Mesenteric fat pad (tissue), 1 donor: ENCODE data around the gene CDS1. TPM values are rescaled to one million over a fixed set of nuclear protein-coding genes. Genes with fewer than 3 reads are reported as not detected.
"Not testable (repeated sequence)": the region's sequence is repeated elsewhere in the genome, so short reads cannot be mapped to it uniquely, and the experiment has no call there.

ENCODE experiments used
- DNase-seq: peaks from one replicate; pipeline ENCODE4 v3.0.0-alpha.2; 2020; ENCODE audit warnings: low spot score
- long read RNA-seq: library from polyadenylated mRNA; unstranded; transcript quantifications from one replicate; pipeline ENCODE4 v2.0.0, GENCODE V29; 2020
- total RNA-seq: library from RNA; stranded (reverse); fragmentation: NEBNext Ultra II Directional; extraction: Animal tissue kit (Norgen Biotek cat#: 25700); gene quantifications from one replicate; pipeline ENCODE4 v1.2.1, GENCODE V29; 2021
- donor health status: DM: yes; HTN: yes; CAD: no.

CDS1 gene
- total RNA-seq, result 0.29 TPM
- long read RNA-seq, result 0 reads

- no peak for DNase-seq
Measured at GRCh38 chr4:84582988-84583875, at the start of gene CDS1. Gene CDS1 (plus strand): TSS chr4:84583127. CDS start chr4:84583402, 275 bp downstream.

DNA sequence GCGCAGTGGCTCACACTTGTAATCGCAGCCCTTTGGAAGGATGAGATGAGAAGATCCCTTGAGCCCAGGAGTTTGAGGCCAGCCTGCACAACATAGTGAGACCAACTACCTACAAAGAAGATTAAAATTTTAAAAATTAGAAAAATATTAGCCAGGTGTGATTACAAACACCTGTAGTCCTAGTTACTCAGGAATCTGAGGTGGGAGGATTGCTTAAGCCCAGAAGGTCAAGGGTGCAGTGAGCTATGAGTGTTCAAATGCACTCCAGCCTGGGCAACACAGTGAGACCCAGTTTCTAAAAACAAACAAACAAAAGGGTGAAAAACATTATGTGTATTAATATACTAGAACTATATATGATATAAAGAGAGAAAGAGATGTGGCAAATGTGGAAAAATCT lies 47.0 kb upstream of the CDS1 start:
- DNase-seq, result no peak

DNA sequence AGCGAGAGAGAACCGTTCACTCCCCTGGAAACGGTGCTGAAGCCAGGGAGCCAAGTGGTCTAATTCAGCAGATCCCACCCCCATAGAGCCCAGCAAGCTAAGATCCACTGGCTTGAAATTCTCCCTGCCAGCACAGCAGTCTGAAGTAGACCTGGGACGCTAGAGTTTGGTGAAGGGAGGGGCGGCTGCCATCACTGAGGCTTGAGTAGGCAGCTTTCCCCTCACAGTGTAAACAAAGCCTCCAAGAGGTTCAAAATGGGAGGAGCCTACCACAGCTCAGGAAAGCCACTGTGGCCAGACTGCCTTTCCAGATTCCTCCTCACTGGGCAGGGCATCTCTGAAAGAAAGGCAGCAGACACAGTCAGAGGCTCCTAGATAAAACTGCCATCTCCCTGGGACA lies 37.8 kb upstream of the CDS1 start:
- no peak for DNase-seq

GRCh38 chr4:84547211-84547610 lies 35.7 kb upstream of the CDS1 start:
- no peak for DNase-seq

GRCh38 chr4:84549191-84549590 lies 33.7 kb upstream of the CDS1 start:
- DNase-seq, result not testable (repeated sequence)

GRCh38 chr4:84562156-84562555 lies 20.8 kb upstream of the CDS1 start:
- no peak for DNase-seq

GRCh38 chr4:84563002-84563401 lies 19.9 kb upstream of the CDS1 start:
- no peak for DNase-seq

GRCh38 chr4:84565951-84566350 lies 17.0 kb upstream of the CDS1 start:
- no peak for DNase-seq

- no peak for DNase-seq
Measured at GRCh38 chr4:84568496-84568895, 14.4 kb upstream of the CDS1 start.

DNA sequence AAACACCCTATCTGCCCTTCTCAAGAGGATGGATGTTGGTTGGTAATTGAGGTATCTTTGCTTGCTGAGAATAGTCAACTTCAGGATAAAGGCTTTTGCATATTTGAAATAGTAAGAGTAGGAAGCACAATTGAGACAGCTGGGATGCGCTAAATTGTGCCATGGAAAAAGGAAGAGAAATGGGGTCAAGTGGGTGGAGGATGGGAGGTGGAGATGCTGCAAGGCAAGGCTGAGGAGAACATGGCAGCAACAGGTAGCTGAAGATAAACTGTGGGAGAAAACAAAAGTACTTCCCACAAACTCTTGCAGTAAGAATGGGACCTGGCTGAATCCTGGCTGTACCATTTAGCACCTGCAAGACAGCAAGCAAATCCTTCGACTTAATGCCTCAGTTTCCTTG lies 13.9 kb upstream of the CDS1 start:
- DNase-seq, result no peak

DNA sequence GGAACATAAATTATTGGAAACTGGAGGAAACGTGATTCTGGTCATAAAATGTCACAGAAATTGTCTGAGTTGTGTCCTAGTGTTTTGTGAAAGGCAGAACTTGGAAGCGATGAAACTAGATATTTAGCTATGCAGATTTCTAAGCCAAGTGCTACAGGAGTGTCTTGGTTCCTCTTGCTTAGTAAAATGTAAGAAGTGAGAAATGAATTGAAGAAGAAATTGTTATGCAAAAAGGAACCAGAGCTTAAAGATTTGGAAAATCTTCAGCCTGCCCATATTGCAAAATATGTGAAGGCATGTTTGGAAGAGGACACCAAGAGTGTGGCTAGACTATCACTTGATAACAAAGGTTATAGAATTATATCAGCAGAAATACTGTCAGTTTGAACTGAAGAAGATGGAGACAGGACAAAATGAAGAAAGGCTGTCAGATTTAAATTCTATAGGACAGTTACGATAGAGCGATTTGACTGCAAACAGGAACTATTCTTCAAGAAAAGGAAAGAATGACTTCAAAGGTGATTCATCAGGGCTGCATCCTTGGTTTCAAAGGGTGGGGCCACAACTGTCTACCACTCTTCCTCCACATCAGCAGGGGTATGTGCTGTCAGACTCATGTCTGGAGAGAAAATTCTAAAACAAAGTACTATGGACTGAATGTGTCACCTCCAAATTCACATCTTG lies 9.4 kb upstream of the CDS1 start:
- no peak for DNase-seq

- no peak for DNase-seq
Measured at GRCh38 chr4:84574069-84574720, 8.7 kb upstream of the CDS1 start.

GRCh38 chr4:84578540-84579402 lies 4.2 kb upstream of the CDS1 start:
- DNase-seq, result no peak

DNA sequence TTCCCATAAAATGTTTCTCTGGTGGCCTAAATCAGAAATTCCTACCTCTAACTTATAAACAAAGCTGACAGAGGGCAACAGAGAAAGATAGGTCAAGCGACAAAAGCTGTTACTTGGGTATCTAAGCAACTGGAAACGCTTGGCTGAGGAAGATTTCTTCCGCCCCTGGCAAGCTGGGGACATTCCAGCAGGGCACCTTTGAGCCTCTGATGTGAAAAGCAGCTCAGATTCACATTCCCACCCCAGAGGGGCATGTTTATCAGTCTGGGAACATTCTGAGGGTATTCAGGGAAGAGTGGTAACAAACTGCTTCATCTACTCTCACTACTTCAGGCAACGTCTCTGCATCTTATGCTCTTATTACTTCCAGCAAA lies 3.5 kb upstream of the CDS1 start:
- no peak for DNase-seq

GRCh38 chr4:84582302-84582987 lies 482 bp upstream of the CDS1 start:
- peak; percentile 93 for DNase-seq

DNA sequence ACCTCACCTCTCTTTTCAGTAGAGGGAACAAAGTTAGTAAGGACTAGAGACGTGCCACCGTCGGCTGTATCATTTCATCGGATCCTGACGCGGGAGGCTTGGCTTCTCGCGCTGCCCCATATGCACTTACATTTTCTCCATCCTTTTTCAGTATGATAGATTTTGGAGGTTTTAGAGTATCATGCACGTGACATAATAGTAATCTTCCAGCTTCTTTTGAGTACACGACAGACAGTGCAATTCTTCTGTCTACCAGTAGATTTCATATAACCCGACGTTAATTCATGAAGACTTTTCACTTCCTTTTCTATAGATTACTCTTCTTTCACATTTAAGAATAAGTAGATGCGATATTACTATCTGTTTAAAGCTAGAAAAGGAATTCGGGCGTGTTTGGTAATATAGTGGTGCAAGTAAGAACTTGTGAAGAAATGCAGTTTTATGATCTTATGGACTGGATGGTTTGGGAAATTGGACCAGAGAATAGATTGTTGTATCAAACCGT lies 1.0 kb downstream of the CDS1 start:
- DNase-seq, result no peak

DNA sequence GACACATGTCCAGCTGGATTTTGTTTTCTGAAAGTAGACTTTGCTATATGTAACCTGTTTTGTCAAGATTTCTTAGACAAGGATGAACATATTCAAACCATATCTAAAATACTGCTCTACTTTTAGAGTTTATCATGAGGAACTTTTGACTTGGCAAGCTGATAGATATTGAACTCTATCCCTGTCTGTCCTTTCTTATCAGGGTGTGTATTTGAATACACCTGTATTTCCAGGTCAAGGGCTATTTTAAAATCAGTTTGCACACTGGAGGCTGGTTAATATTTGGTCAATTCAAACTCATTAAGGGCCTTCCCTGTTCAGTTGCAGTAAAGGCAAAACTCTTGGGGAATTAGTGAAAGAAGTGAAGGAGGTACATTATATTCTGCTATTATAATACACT lies 2.3 kb downstream of the CDS1 start:
- DNase-seq, result no peak

DNA sequence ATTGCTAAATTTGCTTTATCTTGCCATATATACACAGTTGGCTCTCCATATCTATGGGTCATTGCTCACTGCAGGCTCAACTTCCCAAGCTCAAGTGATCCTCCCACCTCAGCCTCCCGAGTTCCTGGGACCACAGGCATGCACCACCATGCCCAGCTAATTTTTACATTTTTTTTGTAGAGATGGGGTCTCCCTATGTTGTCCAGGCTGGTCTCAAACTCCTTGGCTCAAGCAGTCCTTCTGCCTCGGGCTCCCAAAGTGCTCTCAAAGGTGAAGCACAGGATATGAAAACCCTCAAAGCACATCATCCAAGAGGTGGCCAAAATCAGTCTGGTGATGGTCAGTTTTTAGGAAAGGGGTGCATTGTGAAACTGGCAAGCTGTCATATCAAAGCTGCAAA lies 11.8 kb downstream of the CDS1 start:
- no peak for DNase-seq

GRCh38 chr4:84596826-84597225 lies 13.9 kb downstream of the CDS1 start:
- no peak for DNase-seq

DNA sequence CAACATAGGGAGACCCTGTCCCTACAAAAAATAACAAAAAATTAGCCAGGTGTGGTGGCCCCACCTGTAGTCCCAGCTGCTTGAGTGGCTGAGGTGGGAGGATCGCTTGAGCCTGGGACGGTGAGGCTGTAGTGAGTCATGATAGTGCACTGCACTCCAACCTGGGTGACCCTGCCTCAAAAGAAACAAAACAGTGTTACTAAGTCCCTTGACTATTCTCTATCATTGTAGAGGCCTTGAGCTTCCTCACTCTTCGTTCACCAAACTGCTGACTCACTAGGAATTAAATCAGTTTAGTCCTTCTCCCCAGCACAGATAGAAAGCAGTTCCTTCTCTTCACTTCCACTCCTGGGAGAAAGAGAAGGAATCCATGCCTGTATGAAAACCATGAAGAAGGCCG lies 14.5 kb downstream of the CDS1 start:
- no peak for DNase-seq
